Measurements from ENCODE around the gene COMMD4.
"Not testable (repeated sequence)": the region's sequence is repeated elsewhere in the genome, so short reads cannot be mapped to it uniquely, and the experiment has no call there.

The COMMD4 gene

DNA sequence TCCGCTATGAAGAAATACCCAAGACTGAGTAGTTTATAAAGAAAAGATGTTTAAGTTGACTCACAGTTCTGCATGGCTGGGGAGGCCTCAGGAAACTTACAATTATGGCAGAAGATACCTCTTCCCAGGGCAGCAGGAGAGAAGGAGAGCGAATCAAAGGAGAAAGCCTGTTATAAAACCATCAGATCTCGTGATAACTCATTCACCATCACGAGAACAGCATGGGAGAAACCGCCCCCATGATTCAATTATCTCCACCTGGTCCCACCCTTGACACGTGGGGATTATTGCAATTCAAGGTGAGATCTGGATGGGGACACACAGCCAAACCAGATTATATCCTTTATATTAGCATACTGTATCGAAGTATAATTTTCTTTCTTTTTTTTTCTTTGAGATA is 3.8 kb upstream of the COMMD4 start:
- H2BK12ac ChIP-seq (ENCODE audit: low read length); H3K4me3 ChIP-seq (ENCODE audit: low read length in 2 of 2); H3K9ac ChIP-seq (ENCODE audit: low read depth, low read length, poor library complexity); H3K4me2 ChIP-seq (ENCODE audit: insufficient read depth, low read length, poor library complexity, severe bottlenecking); H2AK5ac ChIP-seq (ENCODE audit: low read depth, low read length); H3K4ac ChIP-seq (ENCODE audit: low read length); H3K36me3 ChIP-seq (replicated peaks in 1 of 2; ENCODE audit: control insufficient read depth in 2 of 2, insufficient read depth in 2 of 2, low read length in 2 of 2); H3K4me1 ChIP-seq (ENCODE audit: control insufficient read depth in 2 of 2, insufficient read depth in 1 of 2, low read depth in 1 of 2, low read length in 2 of 2); H3K23ac ChIP-seq (ENCODE audit: low read depth, low read length, poor library complexity); H4K91ac ChIP-seq (ENCODE audit: low read depth, low read length, poor library complexity); H3K18ac ChIP-seq (ENCODE audit: low read length); H3K27ac ChIP-seq (replicated peaks; ENCODE audit: low read length); H2BK15ac ChIP-seq (ENCODE audit: low read length); H3K79me1 ChIP-seq (ENCODE audit: low read depth, low read length); H2BK120ac ChIP-seq (ENCODE audit: low read depth, low read length); H2BK5ac ChIP-seq (ENCODE audit: low read length); H4K8ac ChIP-seq (ENCODE audit: low read depth, low read length); H2AFZ ChIP-seq (ENCODE audit: low read length); H3K14ac ChIP-seq (ENCODE audit: low read length); DNase-seq (ENCODE audit: low spot score); H3K9me3 ChIP-seq (replicated peaks in 1 of 2; ENCODE audit: control insufficient read depth in 2 of 2, insufficient read depth in 1 of 2, low read depth in 1 of 2, low read length in 2 of 2): not testable (repeated sequence)
- H3K27me3 ChIP-seq (ENCODE audit: control insufficient read depth in 3 of 3, insufficient read depth in 3 of 3, low read depth in 1 of 3, low read length in 3 of 3) = peaks cover 0 to 22% (median 0%) of the 10 kb centered on the region in 3 experiments
- WGBS, 2 donors (ENCODE audit: extremely low coverage in 2 of 2, insufficient read length in 2 of 2, insufficient replicate concordance in 1 of 2) = no CpG with 5 or more reads among the region's 7 CpGs

DNA sequence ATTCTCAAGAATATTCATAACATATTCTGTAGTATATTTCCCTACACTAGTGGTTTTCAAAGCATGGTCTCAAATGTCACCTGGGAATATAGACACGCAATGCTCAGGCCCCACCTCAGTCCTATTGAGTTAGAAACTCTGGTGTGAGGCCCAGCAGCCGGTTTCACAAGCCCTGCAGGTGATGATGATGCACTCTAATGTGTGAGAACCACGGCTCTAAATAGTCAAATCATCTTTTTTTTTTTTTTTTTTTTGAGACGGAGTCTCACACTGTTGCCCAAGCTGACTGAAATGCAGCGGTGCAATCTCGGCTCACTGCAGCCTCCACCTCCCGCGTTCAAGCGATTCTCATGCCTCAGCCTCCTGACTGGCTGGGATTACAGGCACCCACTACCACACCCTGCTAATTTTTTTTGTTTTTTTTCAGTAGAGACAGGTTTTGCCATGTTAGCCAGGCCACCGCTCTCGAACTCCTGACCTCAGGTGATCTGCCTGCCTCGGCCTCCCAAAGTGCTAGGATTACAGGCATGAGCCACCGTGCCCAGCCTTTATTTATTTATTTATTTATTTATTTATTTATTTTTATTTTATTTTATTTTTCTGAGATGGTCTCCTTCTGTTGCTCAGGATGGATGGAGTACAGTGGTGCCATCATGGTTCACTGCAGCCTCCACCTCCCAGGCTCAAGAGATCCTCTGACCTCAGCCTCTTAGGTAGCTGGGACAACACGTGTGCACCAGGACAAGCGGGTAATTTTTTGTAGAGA is 2.0 kb upstream of the COMMD4 start:
- H2AFZ ChIP-seq (ENCODE audit: low read length); H2AK5ac ChIP-seq (ENCODE audit: low read depth, low read length); DNase-seq (ENCODE audit: low spot score); H3K4me1 ChIP-seq (ENCODE audit: control insufficient read depth in 2 of 2, insufficient read depth in 1 of 2, low read depth in 1 of 2, low read length in 2 of 2); H2BK5ac ChIP-seq (ENCODE audit: low read length); H3K9me3 ChIP-seq (replicated peaks in 1 of 2; ENCODE audit: control insufficient read depth in 2 of 2, insufficient read depth in 1 of 2, low read depth in 1 of 2, low read length in 2 of 2); H3K4ac ChIP-seq (ENCODE audit: low read length); H2BK12ac ChIP-seq (ENCODE audit: low read length); H3K27ac ChIP-seq (replicated peaks; ENCODE audit: low read length); H4K91ac ChIP-seq (ENCODE audit: low read depth, low read length, poor library complexity); H2BK120ac ChIP-seq (ENCODE audit: low read depth, low read length); H3K4me2 ChIP-seq (ENCODE audit: insufficient read depth, low read length, poor library complexity, severe bottlenecking); H3K4me3 ChIP-seq (ENCODE audit: low read length in 2 of 2); H3K18ac ChIP-seq (ENCODE audit: low read length); H3K23ac ChIP-seq (ENCODE audit: low read depth, low read length, poor library complexity); H3K79me1 ChIP-seq (ENCODE audit: low read depth, low read length); H3K14ac ChIP-seq (ENCODE audit: low read length); H4K8ac ChIP-seq (ENCODE audit: low read depth, low read length); H3K36me3 ChIP-seq (replicated peaks in 1 of 2; ENCODE audit: control insufficient read depth in 2 of 2, insufficient read depth in 2 of 2, low read length in 2 of 2); H2BK15ac ChIP-seq (ENCODE audit: low read length); H3K9ac ChIP-seq (ENCODE audit: low read depth, low read length, poor library complexity): not testable (repeated sequence)
- peaks cover 0 to 15% (median 0%) of the 10 kb centered on the region in 3 experiments for H3K27me3 ChIP-seq (ENCODE audit: control insufficient read depth in 3 of 3, insufficient read depth in 3 of 3, low read depth in 1 of 3, low read length in 3 of 3)
- WGBS, 2 donors (ENCODE audit: extremely low coverage in 2 of 2, insufficient read length in 2 of 2, insufficient replicate concordance in 1 of 2) = no CpG with 5 or more reads among the region's 15 CpGs

- Histone ChIP-seq H2BK12ac (ENCODE audit: low read length) (no peak overlapping the region), H3K9me3 (replicated peaks in 1 of 2; ENCODE audit: control insufficient read depth in 2 of 2, insufficient read depth in 1 of 2, low read depth in 1 of 2, low read length in 2 of 2) (no peaks in the 10 kb centered on the region), H3K14ac (ENCODE audit: low read length) (no peak overlapping the region), H3K79me1 (ENCODE audit: low read depth, low read length) (peaks cover 6% of the 10 kb centered on the region), H3K18ac (ENCODE audit: low read length) (no peak overlapping the region), H4K8ac (ENCODE audit: low read depth, low read length) (no peak overlapping the region), H4K91ac (ENCODE audit: low read depth, low read length, poor library complexity) (no peak overlapping the region), H3K27me3 (ENCODE audit: control insufficient read depth in 3 of 3, insufficient read depth in 3 of 3, low read depth in 1 of 3, low read length in 3 of 3) (peaks cover 0 to 13% (median 0%) of the 10 kb centered on the region in 3 experiments), H2BK120ac (ENCODE audit: low read depth, low read length) (no peak overlapping the region), H3K23ac (ENCODE audit: low read depth, low read length, poor library complexity) (no peak overlapping the region), H3K4me2 (ENCODE audit: insufficient read depth, low read length, poor library complexity, severe bottlenecking) (peak overlapping the region; percentile 21), H2AFZ (ENCODE audit: low read length) (peak overlapping the region; percentile 91), H3K9ac (ENCODE audit: low read depth, low read length, poor library complexity) (no peak overlapping the region), H2BK5ac (ENCODE audit: low read length) (no peak overlapping the region), H2BK15ac (ENCODE audit: low read length) (no peak overlapping the region), H3K4ac (ENCODE audit: low read length) (no peak overlapping the region), H3K4me1 (ENCODE audit: control insufficient read depth in 2 of 2, insufficient read depth in 1 of 2, low read depth in 1 of 2, low read length in 2 of 2) (peaks cover 4 to 5% of the 10 kb centered on the region in 2 donors), H3K36me3 (replicated peaks in 1 of 2; ENCODE audit: control insufficient read depth in 2 of 2, insufficient read depth in 2 of 2, low read length in 2 of 2) (peaks cover 0 to 20% of the 10 kb centered on the region in 2 donors), H3K27ac (replicated peaks; ENCODE audit: low read length) (no peak overlapping the region), H3K4me3 (ENCODE audit: low read length in 2 of 2) (peak overlapping the region in 1 of 2 donors; percentile 68), H2AK5ac (ENCODE audit: low read depth, low read length) (no peak overlapping the region)
- DNase-seq (ENCODE audit: low spot score) = no peak
- WGBS, 2 donors (ENCODE audit: extremely low coverage in 2 of 2, insufficient read length in 2 of 2, insufficient replicate concordance in 1 of 2) = no CpG with 5 or more reads among the region's 3 CpGs
Measured at GRCh38 chr15:75335313-75335704, 554 bp upstream of the COMMD4 start.

DNA sequence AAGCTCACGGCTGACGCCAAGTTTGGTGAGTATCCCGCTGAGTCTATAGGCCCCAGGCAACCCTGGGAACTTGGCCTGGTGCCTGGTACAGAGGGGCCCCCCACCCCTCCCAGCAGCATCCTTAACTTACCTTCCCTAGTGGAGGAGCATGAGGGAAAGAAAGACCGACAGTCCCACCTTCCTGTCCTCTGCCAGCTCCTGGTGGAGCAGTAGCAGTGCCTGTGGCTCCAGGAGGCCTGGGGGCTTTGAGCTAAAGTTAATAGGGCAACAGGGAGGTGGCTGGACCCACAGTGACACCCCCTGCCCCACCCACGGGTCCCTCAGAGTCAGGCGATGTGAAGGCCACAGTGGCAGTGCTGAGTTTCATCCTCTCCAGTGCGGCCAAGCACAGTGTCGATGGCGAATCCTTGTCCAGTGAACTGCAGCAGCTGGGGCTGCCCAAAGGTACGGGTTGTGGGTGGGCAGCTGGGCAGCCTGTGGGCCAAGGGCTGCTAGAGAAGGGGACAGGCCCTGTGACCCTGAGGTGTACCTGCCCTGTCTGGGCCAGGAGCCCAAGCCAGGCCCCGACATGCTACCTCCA is 2.9 kb downstream of the COMMD4 start:
- Histone ChIP-seq H2AFZ (ENCODE audit: low read length) (no peak overlapping the region), H3K9ac (ENCODE audit: low read depth, low read length, poor library complexity) (no peak overlapping the region), H4K8ac (ENCODE audit: low read depth, low read length) (no peak overlapping the region), H3K4ac (ENCODE audit: low read length) (no peak overlapping the region), H2BK15ac (ENCODE audit: low read length) (no peak overlapping the region), H3K4me2 (ENCODE audit: insufficient read depth, low read length, poor library complexity, severe bottlenecking) (no peak overlapping the region), H3K23ac (ENCODE audit: low read depth, low read length, poor library complexity) (no peak overlapping the region), H2AK5ac (ENCODE audit: low read depth, low read length) (no peak overlapping the region), H3K36me3 (replicated peaks in 1 of 2; ENCODE audit: control insufficient read depth in 2 of 2, insufficient read depth in 2 of 2, low read length in 2 of 2) (peaks cover 0 to 30% of the 10 kb centered on the region in 2 donors), H3K4me1 (ENCODE audit: control insufficient read depth in 2 of 2, insufficient read depth in 1 of 2, low read depth in 1 of 2, low read length in 2 of 2) (peaks cover 4 to 5% of the 10 kb centered on the region in 2 donors), H3K9me3 (replicated peaks in 1 of 2; ENCODE audit: control insufficient read depth in 2 of 2, insufficient read depth in 1 of 2, low read depth in 1 of 2, low read length in 2 of 2) (no peaks in the 10 kb centered on the region), H3K14ac (ENCODE audit: low read length) (no peak overlapping the region), H3K79me1 (ENCODE audit: low read depth, low read length) (peaks cover 6% of the 10 kb centered on the region), H3K18ac (ENCODE audit: low read length) (no peak overlapping the region), H2BK120ac (ENCODE audit: low read depth, low read length) (no peak overlapping the region), H3K27me3 (ENCODE audit: control insufficient read depth in 3 of 3, insufficient read depth in 3 of 3, low read depth in 1 of 3, low read length in 3 of 3) (no peaks in the 10 kb centered on the region), H2BK12ac (ENCODE audit: low read length) (no peak overlapping the region), H3K4me3 (ENCODE audit: low read length in 2 of 2) (no peak overlapping the region), H2BK5ac (ENCODE audit: low read length) (no peak overlapping the region), H3K27ac (replicated peaks; ENCODE audit: low read length) (no peak overlapping the region), H4K91ac (ENCODE audit: low read depth, low read length, poor library complexity) (no peak overlapping the region)
- DNase-seq (ENCODE audit: low spot score) = no peak
- WGBS, 2 donors (ENCODE audit: extremely low coverage in 2 of 2, insufficient read length in 2 of 2, insufficient replicate concordance in 1 of 2) = no CpG with 5 or more reads among the region's 11 CpGs
